Hepatocyte (in vitro differentiated cells): ENCODE measurements around the gene PSMB3. TPM values are rescaled to one million over a fixed set of nuclear protein-coding genes. Genes with fewer than 3 reads are reported as not detected.

Experiments
- DNase-seq: peaks from one replicate; pipeline ENCODE4 v3.0.0-alpha.2; 2016; ENCODE audit warnings: low spot score
- H2AFZ ChIP-seq: fragments of 200-600 bp; sonication (generic); 2 replicates; pipeline ENCODE4 v1.6.0; 2016; ENCODE audit warnings: antibody characterized with exemption, mild to moderate bottlenecking
- H3K27ac ChIP-seq: fragments of 200-600 bp; sonication (generic); 2 replicates; pipeline ENCODE4 v1.5.1; 2016; ENCODE audit warnings: mild to moderate bottlenecking
- H3K27me3 ChIP-seq: fragments of 200-600 bp; sonication (generic); 2 replicates; pipeline ENCODE4 v1.6.1; 2016
- H3K36me3 ChIP-seq: fragments of 200-600 bp; sonication (generic); replicated peaks from 2 replicates; pipeline ENCODE4 v1.5.1; 2016; ENCODE audit warnings: low read depth; ENCODE audit not compliant: insufficient read depth
- H3K4me1 ChIP-seq: fragments of 200-600 bp; sonication (generic); 2 replicates; pipeline ENCODE4 v1.5.1; 2016; ENCODE audit warnings: mild to moderate bottlenecking, moderate library complexity; ENCODE audit not compliant: insufficient read depth
- H3K4me2 ChIP-seq: fragments of 200-600 bp; sonication (generic); 2 replicates; pipeline ENCODE4 v1.6.0; 2016
- H3K4me3 ChIP-seq: fragments of 200-600 bp; sonication (generic); 2 replicates; pipeline ENCODE4 v1.5.1; 2016; ENCODE audit warnings: mild to moderate bottlenecking
- H3K79me2 ChIP-seq: fragments of 200-600 bp; sonication (generic); 2 replicates; pipeline ENCODE4 v1.6.0; 2017; ENCODE audit warnings: mild to moderate bottlenecking
- H3K9me2 ChIP-seq: fragments of 200-600 bp; sonication (generic); replicated peaks from 2 replicates; pipeline ENCODE4 v1.6.0; 2017; ENCODE audit warnings: mild to moderate bottlenecking; ENCODE audit not compliant: insufficient read depth
- H3K9me3 ChIP-seq: fragments of 200-600 bp; sonication (generic); 2 replicates; pipeline ENCODE4 v1.5.1; 2016; ENCODE audit warnings: low read depth, mild to moderate bottlenecking
- H4K20me1 ChIP-seq: fragments of 200-600 bp; sonication (generic); 2 replicates; pipeline ENCODE4 v1.6.0; 2016; ENCODE audit warnings: mild to moderate bottlenecking; ENCODE audit not compliant: insufficient read depth, poor library complexity, severe bottlenecking
- EZH2 ChIP-seq: fragments of 200-600 bp; sonication (generic); IDR thresholded peaks from 2 replicates; pipeline ENCODE4 v1.6.1; 2016; ENCODE audit warnings: antibody characterized with exemption, mild to moderate bottlenecking, borderline replicate concordance
- EZH2phosphoT487 ChIP-seq: fragments of 200-600 bp; sonication (generic); IDR thresholded peaks from one replicate; pipeline ENCODE4 v1.6.1; 2018; ENCODE audit warnings: antibody characterized with exemption, mild to moderate bottlenecking, low read depth, moderate library complexity; ENCODE audit not compliant: unreplicated experiment, severe bottlenecking
- WGBS: methylation state at CpG from one replicate; pipeline ENCODE4 v1.1.6; 2016; ENCODE audit warnings: low lambda C conversion rate; ENCODE audit errors: missing lambda C conversion rate; 5-methylcytosine and 5-hydroxymethylcytosine counted together
- polyA plus RNA-seq: library from polyadenylated mRNA; unstranded; fragments of >200 nt; fragmentation: Nextera tagmentation; extraction: Ambion mirVana; gene quantifications from 2 replicates; pipeline ENCODE4 v1.2.1, GENCODE V29; 2016
- total RNA-seq: library from RNA; depleted of rRNA; stranded (reverse); fragments of >200 nt; gene quantifications from 2 replicates; pipeline ENCODE4 v1.2.3, GENCODE V29; 2014
- TF ChIP-seq, protein P1 (sequence below): fragments of 200-600 bp; sonication (generic); IDR thresholded peaks from 2 replicates; pipeline ENCODE4 v1.5.1; 2016; ENCODE audit warnings: antibody characterized with exemption, mild to moderate bottlenecking; ENCODE audit not compliant: poor library complexity

The PSMB3 gene
- total and polyA plus RNA-seq, 2 experiments from 2014 or later = 127 to 275 TPM

DNA sequence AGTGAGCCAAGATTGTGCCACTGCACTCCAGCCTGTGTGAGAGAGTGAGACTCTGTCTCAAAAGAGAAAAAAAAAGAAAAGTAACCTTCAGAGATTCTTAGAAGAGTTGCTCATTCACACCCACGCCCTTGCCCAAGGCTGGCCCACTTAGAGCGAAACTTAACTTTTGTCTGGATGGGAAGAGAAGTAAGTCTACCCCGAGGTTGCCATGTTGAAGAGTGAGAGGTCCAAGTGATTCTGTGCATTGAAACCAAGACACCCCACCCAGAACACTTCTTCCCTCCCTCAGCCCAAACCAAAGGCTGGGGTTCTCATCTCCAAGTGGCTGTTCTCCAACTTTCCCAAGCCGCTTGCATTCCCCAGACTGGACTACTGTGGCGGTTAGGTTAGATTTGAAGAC is 24.8 kb upstream of the PSMB3 start:
- Histone ChIP-seq H3K9me3 (no peaks in the 10 kb centered on the region), H3K36me3 (no peaks in the 10 kb centered on the region), H3K4me3 (no peak overlapping the region), H3K27me3 (no peaks in the 10 kb centered on the region), H3K4me1 (peaks cover 23% of the 10 kb centered on the region), H2AFZ (no peak overlapping the region), H3K27ac (no peak overlapping the region), H3K4me2 (no peak overlapping the region), H4K20me1 (no peaks in the 10 kb centered on the region), H3K9me2 (no peaks in the 10 kb centered on the region), H3K79me2 (peaks cover 7% of the 10 kb centered on the region)
- 95% methylated on average over 5 of the region's 5 CpGs for WGBS
- no peak for TF ChIP-seq EZH2
- TF ChIP-seq, protein P1, sequence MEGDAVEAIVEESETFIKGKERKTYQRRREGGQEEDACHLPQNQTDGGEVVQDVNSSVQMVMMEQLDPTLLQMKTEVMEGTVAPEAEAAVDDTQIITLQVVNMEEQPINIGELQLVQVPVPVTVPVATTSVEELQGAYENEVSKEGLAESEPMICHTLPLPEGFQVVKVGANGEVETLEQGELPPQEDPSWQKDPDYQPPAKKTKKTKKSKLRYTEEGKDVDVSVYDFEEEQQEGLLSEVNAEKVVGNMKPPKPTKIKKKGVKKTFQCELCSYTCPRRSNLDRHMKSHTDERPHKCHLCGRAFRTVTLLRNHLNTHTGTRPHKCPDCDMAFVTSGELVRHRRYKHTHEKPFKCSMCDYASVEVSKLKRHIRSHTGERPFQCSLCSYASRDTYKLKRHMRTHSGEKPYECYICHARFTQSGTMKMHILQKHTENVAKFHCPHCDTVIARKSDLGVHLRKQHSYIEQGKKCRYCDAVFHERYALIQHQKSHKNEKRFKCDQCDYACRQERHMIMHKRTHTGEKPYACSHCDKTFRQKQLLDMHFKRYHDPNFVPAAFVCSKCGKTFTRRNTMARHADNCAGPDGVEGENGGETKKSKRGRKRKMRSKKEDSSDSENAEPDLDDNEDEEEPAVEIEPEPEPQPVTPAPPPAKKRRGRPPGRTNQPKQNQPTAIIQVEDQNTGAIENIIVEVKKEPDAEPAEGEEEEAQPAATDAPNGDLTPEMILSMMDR = no peak
- no peak for TF ChIP-seq EZH2phosphoT487
- no peak for DNase-seq

- 86% methylated on average over 7 of the region's 8 CpGs for WGBS
- H3K36me3 ChIP-seq = no peaks in the 10 kb centered on the region
- no peaks in the 10 kb centered on the region for H4K20me1 ChIP-seq
- no peak overlapping the region for H2AFZ ChIP-seq
- H3K4me2 ChIP-seq = no peak overlapping the region
- H3K4me3 ChIP-seq = no peak overlapping the region
- DNase-seq = no peak
- TF ChIP-seq EZH2 (no peak), EZH2phosphoT487 (no peak)
- TF ChIP-seq, protein P1 = no peak
- H3K27ac ChIP-seq = no peak overlapping the region
- no peaks in the 10 kb centered on the region for H3K9me3 ChIP-seq
- no peaks in the 10 kb centered on the region for H3K27me3 ChIP-seq
- H3K9me2 ChIP-seq = no peaks in the 10 kb centered on the region
- peaks cover 23% of the 10 kb centered on the region for H3K4me1 ChIP-seq
- H3K79me2 ChIP-seq = peaks cover 7% of the 10 kb centered on the region
Observed at GRCh38 chr17:38728290-38728831, 24.2 kb upstream of the PSMB3 start.

DNA sequence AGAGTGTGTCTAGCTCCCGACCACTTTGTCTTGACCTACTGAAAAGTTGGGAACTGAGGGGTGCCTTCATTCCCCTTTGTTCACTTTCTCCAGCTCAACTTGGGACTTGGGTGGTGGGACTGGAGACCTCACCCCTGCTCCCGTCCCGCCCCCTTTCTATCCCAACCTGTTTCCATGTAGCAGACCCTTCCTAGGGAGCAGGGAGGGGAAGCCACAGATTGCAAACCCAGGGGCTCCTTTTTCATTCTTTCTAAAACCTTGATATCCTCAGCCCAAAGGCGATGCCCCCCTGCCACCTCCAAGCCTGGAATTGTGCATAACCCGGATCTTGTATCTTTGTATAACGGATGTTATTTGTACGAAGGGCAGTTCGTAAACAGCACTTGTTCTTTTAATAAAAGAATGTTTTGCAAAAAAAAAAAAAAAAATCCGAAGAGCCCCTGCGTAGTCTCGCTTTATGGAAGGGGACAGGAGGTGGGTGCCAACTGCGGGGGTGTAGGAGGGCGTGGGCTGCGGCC is 23.1 kb upstream of the PSMB3 start:
- Histone ChIP-seq H2AFZ (peak overlapping the region; percentile 69), H3K36me3 (no peaks in the 10 kb centered on the region), H3K9me3 (no peaks in the 10 kb centered on the region), H3K79me2 (peaks cover 7% of the 10 kb centered on the region), H4K20me1 (peaks cover 5% of the 10 kb centered on the region), H3K27ac (peak overlapping the region; percentile 75), H3K4me3 (peak overlapping the region; percentile 29), H3K9me2 (no peaks in the 10 kb centered on the region), H3K4me2 (peak overlapping the region; percentile 97), H3K27me3 (no peaks in the 10 kb centered on the region), H3K4me1 (peaks cover 23% of the 10 kb centered on the region)
- no peak for DNase-seq
- WGBS = 40% methylated on average over 14 of the region's 14 CpGs
- TF ChIP-seq EZH2 (no peak), EZH2phosphoT487 (no peak)
- TF ChIP-seq, protein P1 = no peak
